GM19328 (cell line): ENCODE data around the gene GATAD1.
"Not testable (repeated sequence)": the region's sequence is repeated elsewhere in the genome, so short reads cannot be mapped to it uniquely, and the experiment has no call there.

Experiments
- ATAC-seq: cut with Tn5 transposase; IDR thresholded peaks from one replicate; pipeline ENCODE4 v1.9.1; 2021; ENCODE audit warnings: mild to moderate bottlenecking, moderate library complexity; ENCODE audit not compliant: unreplicated experiment

Gene GATAD1

DNA sequence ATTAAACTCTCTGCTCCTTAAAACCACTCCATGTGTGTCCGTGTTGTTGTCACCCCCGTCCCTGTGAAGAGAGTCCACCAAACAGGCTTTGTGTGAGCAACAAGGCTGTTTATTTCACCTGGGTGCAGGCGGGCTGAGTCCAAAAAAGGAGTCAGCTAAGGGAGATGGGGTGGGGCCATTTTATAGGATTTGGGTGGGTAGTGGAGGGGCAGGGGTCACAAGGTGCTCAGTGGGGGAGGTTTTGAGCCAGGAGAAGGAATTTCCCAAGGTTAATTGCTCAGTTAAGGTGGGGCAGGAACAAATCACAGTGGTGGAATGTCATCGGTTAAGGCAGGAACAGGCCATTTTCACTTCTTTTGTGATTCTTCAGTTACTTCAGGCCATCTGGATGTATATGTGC is 31.9 kb downstream of the GATAD1 start:
- not testable (repeated sequence) for ATAC-seq

DNA sequence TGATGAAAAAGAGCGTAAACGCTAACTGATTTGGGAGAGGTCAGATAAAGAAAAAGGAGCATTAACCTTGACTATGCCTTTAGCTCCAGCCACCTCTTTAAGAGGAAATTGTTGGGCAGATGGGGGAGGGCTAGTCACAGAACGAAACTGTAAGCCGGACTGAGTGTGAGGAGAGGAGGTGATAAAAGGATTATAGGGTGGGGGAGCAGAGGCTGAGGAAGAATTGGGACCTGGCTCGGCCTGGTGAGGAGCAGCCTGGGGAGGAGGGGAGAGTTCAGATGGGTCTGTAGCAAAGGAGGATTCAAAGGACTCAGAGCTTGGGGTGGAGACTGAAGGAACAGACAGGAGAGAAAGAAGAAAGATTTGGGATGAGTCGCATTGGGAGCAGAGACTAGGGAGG is 36.3 kb downstream of the GATAD1 start:
- not testable (repeated sequence) for ATAC-seq

DNA sequence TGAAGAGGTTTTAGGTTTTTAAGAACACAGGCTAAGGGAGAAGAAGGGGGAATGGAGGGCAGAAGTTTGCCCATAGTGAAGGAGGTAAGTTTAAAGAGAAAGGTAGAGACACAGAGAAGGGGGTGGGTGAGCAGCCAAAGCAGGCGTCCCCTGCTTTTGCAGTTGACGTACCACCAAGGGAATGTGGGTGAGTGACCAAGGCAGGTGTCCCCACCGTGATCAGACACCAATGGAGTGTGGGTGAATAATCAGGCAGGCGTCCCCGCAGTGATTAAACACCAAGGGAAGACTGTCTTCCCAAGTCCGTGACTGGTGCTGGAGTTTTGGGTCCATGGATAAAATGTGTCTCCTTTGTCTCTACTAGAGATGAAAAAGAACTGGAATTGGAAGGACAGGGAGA is 36.9 kb downstream of the GATAD1 start:
- ATAC-seq, result not testable (repeated sequence)

DNA sequence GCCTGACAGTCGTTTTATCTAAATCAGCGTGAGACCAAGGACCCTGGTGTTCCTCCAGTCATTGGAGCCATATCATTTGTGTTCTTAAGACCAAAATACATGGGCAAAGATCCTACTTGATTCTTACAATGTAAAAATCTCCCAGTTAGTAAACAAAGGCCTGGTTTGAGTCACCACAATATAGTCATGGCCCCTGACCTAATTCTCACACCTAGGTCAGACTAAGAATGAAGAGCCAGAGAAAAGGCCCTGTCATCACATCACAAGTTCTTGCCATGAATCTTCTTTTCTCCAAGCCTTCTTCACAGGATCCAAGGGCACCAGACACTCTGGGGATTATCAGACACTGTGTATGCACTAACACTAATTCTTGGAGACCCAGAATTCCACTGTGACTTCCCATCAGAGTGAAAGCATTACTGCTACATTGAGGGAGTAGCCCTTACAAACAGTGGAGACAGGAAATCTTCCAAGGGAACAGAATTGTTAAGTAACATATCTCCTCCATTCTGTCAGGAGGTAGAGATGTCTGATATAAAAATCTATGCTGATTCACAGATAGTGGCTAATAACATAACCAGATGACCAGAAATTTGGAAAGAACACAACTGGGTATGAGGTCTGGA is 38.1 kb downstream of the GATAD1 start:
- no peak for ATAC-seq

DNA sequence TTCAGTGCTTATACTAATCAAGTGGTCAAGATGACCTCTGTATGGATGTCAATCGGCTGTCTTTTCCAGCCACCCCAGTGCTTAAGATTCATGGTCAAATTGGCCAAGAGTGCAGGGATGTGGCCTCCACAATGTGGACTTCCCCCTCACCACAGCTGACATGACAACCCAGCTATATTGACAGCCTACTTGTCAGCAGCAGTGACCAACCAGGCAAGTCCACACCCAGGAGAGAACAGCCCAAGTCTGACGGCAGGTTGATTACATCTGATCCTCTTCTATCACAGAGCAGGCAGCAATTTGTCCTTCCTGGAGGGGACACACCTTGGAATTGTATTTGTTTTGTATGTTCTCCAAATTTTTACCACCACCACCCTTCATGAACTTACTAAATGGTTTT is 38.7 kb downstream of the GATAD1 start:
- ATAC-seq, result no peak

DNA sequence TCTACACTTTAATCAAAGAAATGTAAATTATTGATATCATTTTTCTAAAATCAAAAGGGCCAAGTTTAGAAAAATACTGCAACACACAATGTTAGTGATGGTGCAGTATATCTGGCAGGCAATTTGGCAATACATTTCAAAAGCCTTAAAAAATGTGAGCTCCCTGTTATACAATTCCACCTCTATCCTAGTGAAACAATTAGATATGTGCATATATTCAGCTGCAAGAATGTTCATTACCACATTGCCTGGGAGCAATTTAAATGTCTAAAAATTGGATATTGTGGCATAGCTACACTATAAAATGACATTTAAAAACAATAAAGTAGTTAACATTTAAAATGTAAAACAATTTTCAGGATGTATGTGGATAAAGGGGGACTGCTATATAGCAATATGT is 40.5 kb downstream of the GATAD1 start:
- no peak for ATAC-seq

DNA sequence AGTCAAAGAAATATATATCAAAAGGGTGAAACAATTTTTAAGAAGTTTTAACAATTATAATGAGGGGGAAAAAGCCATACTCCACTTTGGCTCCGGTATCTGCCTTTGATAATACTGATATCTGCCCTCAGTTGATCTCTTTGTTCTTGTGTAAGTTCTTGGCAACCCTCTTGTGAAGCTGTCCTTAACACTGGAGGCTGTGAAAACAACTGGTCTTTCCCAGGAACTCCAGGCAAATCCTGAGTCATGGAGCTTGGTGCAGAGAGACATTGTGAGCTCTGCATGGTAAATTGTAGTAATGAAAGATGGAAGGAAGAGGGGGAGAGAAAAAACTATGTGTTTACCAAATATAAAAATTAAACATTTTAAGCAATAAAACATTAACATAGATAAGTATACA is 42.4 kb downstream of the GATAD1 start:
- ATAC-seq, result no peak

DNA sequence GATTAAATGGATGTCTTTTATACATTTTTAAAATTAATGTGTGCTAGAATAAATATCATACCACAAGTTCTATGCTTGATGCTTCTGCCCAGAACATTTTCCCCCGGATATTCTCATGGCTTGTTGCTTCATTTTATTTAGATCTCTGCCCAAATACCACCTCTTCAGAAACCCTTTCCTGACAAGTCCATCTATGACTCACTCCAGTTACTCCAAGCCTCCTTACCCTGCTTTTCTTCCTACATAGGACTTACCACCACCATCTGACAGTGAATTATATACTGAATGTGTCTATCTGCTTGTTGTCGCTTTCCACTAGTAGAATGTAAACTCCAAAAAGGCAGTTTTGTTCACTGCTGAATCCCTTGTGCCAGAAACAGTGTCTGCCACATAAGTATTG is 49.6 kb downstream of the GATAD1 start:
- ATAC-seq, result no peak

DNA sequence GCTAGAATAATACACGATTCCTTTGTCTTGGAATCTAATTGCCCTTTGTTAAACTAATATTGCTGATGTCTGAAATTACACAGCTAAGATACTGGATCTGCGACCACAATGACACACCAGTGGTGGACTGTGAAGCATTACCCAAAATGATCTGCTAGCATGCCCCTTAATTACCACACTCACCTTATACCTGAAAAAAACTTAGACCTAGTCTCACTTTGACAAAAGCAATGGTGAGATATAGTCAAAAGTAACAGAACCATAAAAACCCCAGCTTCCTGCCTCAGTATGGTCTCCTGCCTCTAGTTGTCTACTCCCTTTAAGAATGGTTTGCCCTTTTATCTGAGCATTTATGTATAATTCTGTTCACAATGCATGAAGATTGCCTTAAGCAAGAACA is 51.3 kb downstream of the GATAD1 start:
- no peak for ATAC-seq

DNA sequence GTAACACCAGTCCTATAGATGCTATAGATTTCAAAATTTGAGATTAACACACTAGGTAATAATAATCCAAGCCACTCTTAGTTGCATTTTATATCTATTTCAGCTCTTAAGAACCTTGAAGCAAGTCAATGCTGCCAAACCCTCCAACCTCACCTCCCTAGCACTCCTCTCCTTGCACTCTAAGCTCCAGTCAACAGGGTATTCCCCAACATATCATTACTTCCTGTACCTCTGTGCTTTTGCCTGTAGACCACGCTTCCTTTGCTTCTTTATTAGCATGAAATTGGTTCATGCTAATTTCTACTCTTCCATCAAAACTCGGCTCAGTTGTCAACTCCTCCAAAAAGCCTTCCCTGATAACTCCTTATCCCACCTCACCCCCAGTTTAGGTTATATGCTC is 56.5 kb downstream of the GATAD1 start:
- no peak for ATAC-seq

DNA sequence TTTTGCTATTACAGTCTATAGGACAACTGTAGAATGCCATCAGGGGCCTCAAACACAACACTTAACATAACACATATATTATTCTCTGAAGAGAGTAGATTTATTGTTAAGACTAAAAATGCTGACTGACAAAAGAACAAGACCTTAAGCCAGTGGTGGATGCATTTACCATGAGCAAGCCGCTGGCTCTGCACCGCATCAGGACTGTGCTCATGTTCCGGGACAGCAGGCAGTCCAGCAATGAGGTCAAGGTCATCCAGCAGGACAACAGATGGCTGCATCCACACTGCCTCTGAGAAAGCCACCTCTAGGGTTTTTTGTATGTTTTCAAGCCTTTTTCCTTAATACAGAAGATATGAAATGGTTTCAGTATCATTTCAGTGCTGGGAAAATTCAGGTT is 57.3 kb downstream of the GATAD1 start:
- no peak for ATAC-seq

DNA sequence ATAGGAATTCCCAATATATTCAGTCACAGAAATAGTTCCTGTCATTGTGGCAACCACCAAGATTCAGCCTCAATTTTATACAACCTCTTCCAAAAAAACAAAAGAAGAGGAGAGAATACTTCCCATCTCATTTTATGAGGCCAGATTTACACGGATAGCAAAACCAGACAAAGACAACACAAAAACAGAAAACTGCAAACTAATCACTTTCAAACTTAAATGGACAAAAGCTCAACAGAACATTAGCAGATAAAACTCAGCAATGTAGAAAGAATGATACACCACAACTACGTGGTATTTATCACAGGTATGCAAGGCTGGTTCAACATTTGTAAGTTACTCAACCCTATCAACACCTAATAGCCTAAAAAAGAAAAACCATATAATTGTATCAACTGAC is 59.1 kb downstream of the GATAD1 start:
- ATAC-seq, result no peak

DNA sequence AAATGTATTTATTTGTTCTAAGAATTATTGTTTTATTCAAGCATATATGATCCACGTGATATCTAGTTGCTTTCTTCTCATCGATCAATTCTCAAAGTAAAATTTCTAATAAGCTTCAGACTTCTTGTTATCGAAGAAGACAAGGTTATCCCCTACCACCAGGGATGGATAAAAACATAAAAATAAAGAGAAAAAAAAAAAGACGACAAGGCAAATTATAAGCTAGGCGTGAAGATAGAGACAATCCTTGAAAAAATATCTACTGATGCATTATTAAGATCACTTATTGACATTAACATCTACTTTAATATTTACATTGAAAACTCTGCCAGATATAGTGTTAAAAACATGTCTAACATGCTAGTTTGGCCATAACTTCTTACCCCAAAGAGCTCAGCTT is 61.7 kb downstream of the GATAD1 start:
- no peak for ATAC-seq
